ENCODE measurements around the gene TACO1. TPM values are rescaled to one million over a fixed set of nuclear protein-coding genes. Genes with fewer than 3 reads are reported as not detected.

Gene TACO1
- total and polyA plus RNA-seq, 10 of the 15 experiments (the other 5 are each of a cell fraction or from before 2014, with no cell fraction given) = 8.5 to 38.6 (median 27.0) TPM

- H3K79me2 ChIP-seq (ENCODE audit: control insufficient read depth, insufficient read depth, low read length) = peaks cover 2% of the 10 kb centered on the region; the same call in 1 of the 2 replicates
- H3K4me2 ChIP-seq (ENCODE audit: control insufficient read depth, insufficient read depth) = peak overlapping the region; percentile 90
- in situ Hi-C loops (cut with MboI) = no loop called here
- H3K36me3 ChIP-seq (ENCODE audit: control insufficient read depth in 2 of 2, insufficient read depth in 2 of 2, low read length in 1 of 2) = peaks cover 4 to 10% of the 10 kb centered on the region in 2 experiments; a peak in 3 of 4 replicates
- H2AFZ ChIP-seq (ENCODE audit: control insufficient read depth, low read depth, low read length) = peak overlapping the region; percentile 35
- ChIA-PET POLR2A (interaction anchor here (0.6 to 2.1 kb wide), 8 partner anchors 9 to 374 kb away, joined by 3 to 7 read pairs (median 4); partner anchors contain the start of genes ICAM2 and MAP3K3), RAD21 (ENCODE audit: unreplicated experiment) (interaction anchor here (1.0 to 2.4 kb wide), 6 partner anchors 11 to 51 kb away, joined by 3 to 11 read pairs (median 8); partner anchors contain the start of gene MAP3K3), SMC1A (ENCODE audit: uncharacterized antibody, unreplicated experiment) (interaction anchor here (0.6 to 3.8 kb wide), 10 partner anchors 8 to 44 kb away, joined by 3 to 19 read pairs (median 4); no protein-coding TSS in a partner anchor), CTCF (interaction anchor here (1.3 to 1.9 kb wide), 3 partner anchors 24 to 51 kb away, joined by 4 to 11 read pairs (median 5); partner anchors contain the start of gene MAP3K3)
- peak overlapping the region; percentile 43; the same call in 1 of the 2 replicates for H3K9ac ChIP-seq (ENCODE audit: control insufficient read depth, insufficient read depth, low read length)
- BruUV-seq (replicated peaks) = no TSS peak
- peak overlapping the region; percentile 85 for H3K27ac ChIP-seq (ENCODE audit: control insufficient read depth, insufficient read depth)
- intact Hi-C loops (cut with micrococcal nuclease; ENCODE audit: unreplicated experiment) = loop anchor here (2.0 kb wide), 1 partner anchor 46 kb away; the partner anchor contains the start of gene TACO1
- H3K4me1 ChIP-seq (ENCODE audit: control insufficient read depth, insufficient read depth, low read length) = peaks cover 26% of the 10 kb centered on the region
- peak; percentile 96 for ATAC-seq
- H4K20me1 ChIP-seq (ENCODE audit: control insufficient read depth, insufficient read depth) = no peaks in the 10 kb centered on the region
- no peaks in the 10 kb centered on the region for H3K27me3 ChIP-seq (replicated peaks in 1 of 2; ENCODE audit: control insufficient read depth in 2 of 2, insufficient read depth in 2 of 2, low read length in 1 of 2)
- WGBS (ENCODE audit: insufficient coverage, insufficient replicate concordance, low lambda C conversion rate, missing lambda C conversion rate) = 4% methylated on average over 1 of the region's 1 CpG
- no peaks in the 10 kb centered on the region for H3K9me3 ChIP-seq (replicated peaks; ENCODE audit: control insufficient read depth, insufficient read depth, low read length)
- DNase-seq (ENCODE audit: low read depth, low spot score) = peak; percentile 59
- H3K4me3 ChIP-seq = no peak overlapping the region
- no peak for FAIRE-seq
- TF ChIP-seq YY1 (IDR thresholded peaks at IDR 0.05; ENCODE audit: low read depth, low read length) (no peak), NR2C1 (IDR thresholded peaks at IDR 0.05) (no peak), SRF (IDR thresholded peaks at IDR 0.05; ENCODE audit: low read depth in 2 of 2, low read length in 2 of 2) (no peak), CBFB (IDR thresholded peaks at IDR 0.05; ENCODE audit: low read depth) (no peak), SIX5 (IDR thresholded peaks at IDR 0.05; ENCODE audit: low read depth, low read length, severe bottlenecking) (no peak), ZNF274 (IDR thresholded peaks at IDR 0.05; ENCODE audit: insufficient read depth, insufficient read length) (no peak), ASH2L (IDR thresholded peaks at IDR 0.05; ENCODE audit: borderline replicate concordance, low read depth) (no peak), EP300 (IDR thresholded peaks at IDR 0.05; ENCODE audit: borderline replicate concordance in 1 of 2, control insufficient read depth in 1 of 2, low read depth in 2 of 2, low read length in 2 of 2) (peak in 1 of 2 experiments; percentile 69; a peak in 1 of 4 replicates), HSF1 (IDR thresholded peaks at IDR 0.05; ENCODE audit: low read depth, low read length) (no peak), EED (IDR thresholded peaks at IDR 0.05; ENCODE audit: low read depth) (peak; percentile 61), CEBPZ (IDR thresholded peaks at IDR 0.05; ENCODE audit: low read depth, low read length) (no peak), HDAC2 (IDR thresholded peaks at IDR 0.05) (no peak), ZNF687 (IDR thresholded peaks at IDR 0.05) (peak; percentile 46; the same call in 1 of the 2 replicates), SMAD5 (IDR thresholded peaks at IDR 0.05; ENCODE audit: low read depth) (no peak), STAT3 (IDR thresholded peaks at IDR 0.05; ENCODE audit: low read depth, low read length) (0 out of 2 replicates have a peak, but pooled peaks have one; percentile 38), HCFC1 (IDR thresholded peaks at IDR 0.05; ENCODE audit: low read length) (no peak), TARDBP (IDR thresholded peaks at IDR 0.05; ENCODE audit: borderline replicate concordance) (no peak)
Measured at GRCh38 chr17:63646488-63646806, 45.8 kb downstream of the TACO1 start.
